Transverse colon (tissue), 3 donors: Measurements from ENCODE around the gene AHNAK2.

Experiments used
- CTCF ChIP-seq, 5 experiments: fragments of 200-600 bp in 3 of 5; fragments of 450-650 bp in 2 of 5; sonication (generic) in 3 of 5; IDR thresholded peaks; 1 replicate in 2 of 5; 2 replicates in 3 of 5; pipeline ENCODE4 v1.5.1; 2016 to 2017; ENCODE audit warnings: antibody characterized with exemption in 5 of 5, inconsistent platforms in 3 of 5, mild to moderate bottlenecking in 2 of 5, moderate library complexity in 1 of 5
- POLR2A ChIP-seq: fragments of 450-650 bp; IDR thresholded peaks from one replicate; pipeline ENCODE4 v1.6.1; 2016; ENCODE audit warnings: antibody characterized with exemption, mild to moderate bottlenecking, moderate library complexity

GRCh38 chr14:104898195-104898558 is 80.0 kb downstream of the AHNAK2 start:
- TF ChIP-seq CTCF (IDR thresholded peaks at IDR 0.05), result no peak
- no peak for TF ChIP-seq POLR2A
